Lung (tissue), 12 donors: ENCODE data around the gene RAP1A. TPM values are rescaled to one million over a fixed set of nuclear protein-coding genes. Genes with fewer than 3 reads are reported as not detected.
A peak's percentile ranks its signal among the peaks of the same experiment; 100 is the strongest.

ENCODE experiments used
- ATAC-seq: fragments of 200-7000 bp; cut with Tn5 transposase; one replicate; pipeline ENCODE4 v1.9.1; 2020; ENCODE audit warnings: moderate number of reproducible peaks; ENCODE audit not compliant: insufficient read depth, low FRiP score
- DNase-seq, 3 donors: peaks; one replicate each; pipeline ENCODE4 v3.0.0-alpha.2; 2013 to 2017
- H3K27ac ChIP-seq, 2 donors: one replicate each; pipeline ENCODE4 v1.5.1; 2013; ENCODE audit warnings: mild to moderate bottlenecking in 2 of 2, moderate library complexity in 2 of 2, control low read depth in 1 of 2, inconsistent platforms in 1 of 2, low read depth in 1 of 2, low read length in 1 of 2
- H3K27me3 ChIP-seq, 3 donors: one replicate each; pipeline ENCODE4 v1.5.1; 2013; ENCODE audit warnings: low read length in 2 of 3; ENCODE audit not compliant: control insufficient read depth in 3 of 3, insufficient read depth in 3 of 3
- H3K36me3 ChIP-seq, 4 donors: one replicate each; pipeline ENCODE4 v1.5.1; 2013; ENCODE audit warnings: low read length in 4 of 4, mild to moderate bottlenecking in 1 of 4, moderate library complexity in 1 of 4; ENCODE audit not compliant: control insufficient read depth in 4 of 4, insufficient read depth in 4 of 4
- H3K4me1 ChIP-seq, 5 donors: one replicate each; pipeline ENCODE4 v1.5.1; 2013; ENCODE audit warnings: low read length in 5 of 5, mild to moderate bottlenecking in 2 of 5, moderate library complexity in 1 of 5; ENCODE audit not compliant: control insufficient read depth in 5 of 5, insufficient read depth in 5 of 5
- H3K4me3 ChIP-seq: one replicate; pipeline ENCODE4 v1.5.1; 2013; ENCODE audit warnings: mild to moderate bottlenecking, control low read depth, moderate library complexity
- H3K9ac ChIP-seq, 2 donors: one replicate each; pipeline ENCODE4 v1.5.1; 2013; ENCODE audit warnings: low read length in 2 of 2, control low read depth in 1 of 2; ENCODE audit not compliant: insufficient read depth in 1 of 2
- H3K9me3 ChIP-seq, 4 donors: one replicate each; pipeline ENCODE4 v1.5.1; 2013; ENCODE audit warnings: low read length in 3 of 4, mild to moderate bottlenecking in 1 of 4, moderate library complexity in 1 of 4; ENCODE audit not compliant: control insufficient read depth in 4 of 4, insufficient read depth in 3 of 4
- CTCF ChIP-seq: IDR thresholded peaks from 2 replicates; pipeline ENCODE4 v1.5.1; 2012; ENCODE audit warnings: mild to moderate bottlenecking; ENCODE audit errors: control extremely low read depth, extremely low read depth
- WGBS, 2 donors: extraction: QIAGEN DNeasy Blood & Tissue Kit; methylation state at CpG; one replicate each; pipeline ENCODE4 v1.1.7; 2013; 5-methylcytosine and 5-hydroxymethylcytosine counted together
- polyA plus RNA-seq, 2 donors: library from polyadenylated mRNA; stranded (reverse); fragments of 200-250 nt; gene quantifications; one replicate each; pipeline ENCODE4 v1.2.1, GENCODE V29; 2013
- total RNA-seq, 2 donors: library from RNA; depleted of rRNA in 1 of 2; stranded (reverse); fragments of >200 nt in 1 of 2; gene quantifications; one replicate each; pipeline ENCODE4 v1.2.1, GENCODE V29; 2014 to 2021
- donor health status: control.
- donor health status: control.
- donor health status: Bipolar disorder and iron deficiency.
- donor health status: healthy.
- donor health status: DM: yes; HTN: yes; CAD: no.

The RAP1A gene
- total and polyA plus RNA-seq, 4 donors, result 64.5 to 97.3 (median 77.6) TPM

- H3K4me3 ChIP-seq, result peak overlapping the region; percentile 22
- DNase-seq (no peak), ATAC-seq (no peak)
- H3K27me3 ChIP-seq, result peaks cover 0 to 20% (median 11%) of the 10 kb centered on the region in 3 donors
- H3K4me1 ChIP-seq, result peaks cover 11 to 71% (median 27%) of the 10 kb centered on the region in 5 donors
- H3K9ac ChIP-seq, result no peak overlapping the region
- WGBS, 2 donors, result 34 to 36% methylated on average over 8 to 9 of the region's 9 CpGs
- no peaks in the 10 kb centered on the region for H3K36me3 ChIP-seq
- TF ChIP-seq CTCF, result no peak
- no peaks in the 10 kb centered on the region for H3K9me3 ChIP-seq
- H3K27ac ChIP-seq, result peak overlapping the region; percentile 93 to 96
These were observed 118.5 kb downstream of the RAP1A start for GRCh38 chr1:111738133-111738435.

- no peak for TF ChIP-seq CTCF
- H3K4me1 ChIP-seq, result peaks cover 7 to 65% (median 23%) of the 10 kb centered on the region in 5 donors
- WGBS, 2 donors, result 1 to 2% methylated on average over 58 to 61 of the region's 61 CpGs
- peak overlapping the region; percentile 93 to 96 for H3K27ac ChIP-seq
- DNase-seq, result peak; percentile 67 to 74 (median 71)
- H3K9me3 ChIP-seq, result no peaks in the 10 kb centered on the region
- H3K9ac ChIP-seq, result no peak overlapping the region
- peak overlapping the region; percentile 50 for H3K4me3 ChIP-seq
- peak; percentile 72 for ATAC-seq
- H3K27me3 ChIP-seq, result peaks cover 0 to 20% (median 11%) of the 10 kb centered on the region in 3 donors
- H3K36me3 ChIP-seq, result no peaks in the 10 kb centered on the region
These were observed 119.0 kb downstream of the RAP1A start for GRCh38 chr1:111738436-111739193.

- ATAC-seq (peak; percentile 94), DNase-seq (peak; percentile 87 to 90 (median 88))
- H3K9ac ChIP-seq, result peak within 1 kb of the TSS; percentile 5 to 76
- H3K27ac ChIP-seq, result peak within 1 kb of the TSS; percentile 93 to 96
- peak within 1 kb of the TSS; percentile 50 for H3K4me3 ChIP-seq
- no peaks in the 10 kb centered on the region for H3K9me3 ChIP-seq
- peaks cover 0 to 20% (median 11%) of the 10 kb centered on the region in 3 donors for H3K27me3 ChIP-seq
- no peak for TF ChIP-seq CTCF
- H3K36me3 ChIP-seq, result no peaks in the 10 kb centered on the region
- WGBS, 2 donors, result 0 to 1% methylated on average over 59 of the region's 59 CpGs
- H3K4me1 ChIP-seq, result peaks cover under 1 to 58% (median 22%) of the 10 kb centered on the region in 5 donors
These were observed 119.8 kb downstream of the RAP1A start, which contains the start of gene INKA2 for GRCh38 chr1:111739194-111739924. INKA2 (minus strand) TSS chr1:111739395; CDS start chr1:111739242, 153 bp downstream.
